DOHH2 (cell line): ENCODE data around the gene MET.

Experiments
- EZH2phosphoT487 ChIP-seq: fragments of 200-600 bp; sonication (generic); IDR thresholded peaks from 2 replicates; pipeline ENCODE4 v1.6.1; 2017; ENCODE audit warnings: borderline replicate concordance, mild to moderate bottlenecking, antibody characterized with exemption, low read length, moderate library complexity, mixed read lengths
- TF ChIP-seq, protein P1 (sequence below): fragments of 200-600 bp; sonication (generic); IDR thresholded peaks from one replicate; pipeline ENCODE4 v1.5.1; 2014; ENCODE audit warnings: antibody characterized with exemption, mild to moderate bottlenecking, low read depth, low read length; ENCODE audit not compliant: poor library complexity, severe bottlenecking

- TF ChIP-seq EZH2phosphoT487 = peak; percentile 67; the same call in 1 of the 2 replicates
- TF ChIP-seq, protein P1, sequence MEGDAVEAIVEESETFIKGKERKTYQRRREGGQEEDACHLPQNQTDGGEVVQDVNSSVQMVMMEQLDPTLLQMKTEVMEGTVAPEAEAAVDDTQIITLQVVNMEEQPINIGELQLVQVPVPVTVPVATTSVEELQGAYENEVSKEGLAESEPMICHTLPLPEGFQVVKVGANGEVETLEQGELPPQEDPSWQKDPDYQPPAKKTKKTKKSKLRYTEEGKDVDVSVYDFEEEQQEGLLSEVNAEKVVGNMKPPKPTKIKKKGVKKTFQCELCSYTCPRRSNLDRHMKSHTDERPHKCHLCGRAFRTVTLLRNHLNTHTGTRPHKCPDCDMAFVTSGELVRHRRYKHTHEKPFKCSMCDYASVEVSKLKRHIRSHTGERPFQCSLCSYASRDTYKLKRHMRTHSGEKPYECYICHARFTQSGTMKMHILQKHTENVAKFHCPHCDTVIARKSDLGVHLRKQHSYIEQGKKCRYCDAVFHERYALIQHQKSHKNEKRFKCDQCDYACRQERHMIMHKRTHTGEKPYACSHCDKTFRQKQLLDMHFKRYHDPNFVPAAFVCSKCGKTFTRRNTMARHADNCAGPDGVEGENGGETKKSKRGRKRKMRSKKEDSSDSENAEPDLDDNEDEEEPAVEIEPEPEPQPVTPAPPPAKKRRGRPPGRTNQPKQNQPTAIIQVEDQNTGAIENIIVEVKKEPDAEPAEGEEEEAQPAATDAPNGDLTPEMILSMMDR = peak; percentile 81
These were observed 137.8 kb downstream of the MET start for GRCh38 chr7:116809636-116810266.
